Endothelial cell of umbilical vein (primary cell): ENCODE data around the gene SFXN3. TPM values are rescaled to one million over a fixed set of nuclear protein-coding genes. Genes with fewer than 3 reads are reported as not detected.

Experiments
- BruUV-seq: library from RNA; stranded (reverse); fragments of 400-500 nt; replicated peaks from 2 replicates; lab custom pipeline; 2021; lab: Mats Ljungman, UMichigan
- CTCF ChIA-PET: fragments of 300-600, 350-600 bp; sonication (Branson Sonifier 250); formaldehyde crosslinking; loops from one replicate; lab custom pipeline; 2021; ENCODE audit warnings: antibody characterized with exemption, inconsistent platforms; lab: Charles Lee
- POLR2A ChIA-PET: fragments of 300-600, 350-600 bp; sonication (Branson Sonifier 250); formaldehyde crosslinking; loops from one replicate; lab custom pipeline; 2021; ENCODE audit warnings: antibody characterized with exemption, inconsistent platforms; lab: Charles Lee
- DNase-seq: peaks from one replicate; pipeline ENCODE4 v3.0.0-alpha.2; 2011; ENCODE audit warnings: low read depth, low spot score
- FAIRE-seq: peaks from 2 replicates; lab custom pipeline; 2011; peaks lifted over from hg19 to GRCh38; lab: Jason Lieb, UNC
- H2AFZ ChIP-seq: 2 replicates; pipeline ENCODE4 v1.6.0; 2012; ENCODE audit warnings: low read depth, low read length, control low read depth, inconsistent platforms
- H3K27ac ChIP-seq: 2 replicates; pipeline ENCODE4 v1.5.1; 2011; ENCODE audit warnings: low read depth, mild to moderate bottlenecking, control low read depth, low read length, moderate library complexity; ENCODE audit not compliant: insufficient read depth
- H3K27me3 ChIP-seq, 2 experiments: 2 replicates each; pipeline versions ENCODE4 v1.6.0 to v1.6.1; 2011; ENCODE audit warnings: low read length in 2 of 2, mixed read lengths in 1 of 2; ENCODE audit not compliant: control insufficient read depth in 2 of 2, insufficient read depth in 2 of 2
- H3K36me3 ChIP-seq, 2 experiments: 2 replicates in 1 of 2; 3 replicates in 1 of 2; pipeline ENCODE4 v1.5.1; 2011; ENCODE audit warnings: low read length in 2 of 2, mild to moderate bottlenecking in 1 of 2, moderate library complexity in 1 of 2; ENCODE audit not compliant: control insufficient read depth in 2 of 2, insufficient read depth in 2 of 2; ENCODE audit errors: extremely low read depth in 1 of 2
- H3K4me1 ChIP-seq: 3 replicates; pipeline ENCODE4 v1.5.1; 2011; ENCODE audit warnings: mild to moderate bottlenecking, low read length; ENCODE audit not compliant: control insufficient read depth, insufficient read depth; ENCODE audit errors: extremely low read depth
- H3K4me2 ChIP-seq: 2 replicates; pipeline ENCODE4 v1.6.1; 2011; ENCODE audit warnings: low read length, control low read depth, mixed read lengths; ENCODE audit not compliant: insufficient read depth
- H3K4me3 ChIP-seq, 3 experiments: fragments of 200-600 bp in 1 of 3; sonication (generic), shearing (Covaris generic) in 1 of 3; replicated peaks in 1 of 3; 2 replicates each; pipeline ENCODE4 v1.5.1; 2011 to 2016; ENCODE audit warnings: control low read depth in 3 of 3, low read length in 3 of 3, mild to moderate bottlenecking in 2 of 3, inconsistent platforms in 1 of 3, low read depth in 1 of 3, moderate library complexity in 1 of 3; ENCODE audit not compliant: insufficient read depth in 1 of 3
- H3K79me2 ChIP-seq: 2 replicates; pipeline ENCODE4 v1.6.0; 2012; ENCODE audit warnings: low read length, inconsistent platforms; ENCODE audit not compliant: control insufficient read depth, insufficient read depth
- H3K9ac ChIP-seq: replicated peaks from 2 replicates; pipeline ENCODE3; 2011; ENCODE audit warnings: low read length, control low read depth; ENCODE audit not compliant: insufficient read depth; ENCODE audit errors: extremely low read depth
- H3K9me1 ChIP-seq: replicated peaks from 3 replicates; pipeline ENCODE4 v1.6.0; 2011; ENCODE audit warnings: mild to moderate bottlenecking, low read length; ENCODE audit not compliant: control insufficient read depth, insufficient read depth; ENCODE audit errors: extremely low read depth
- H3K9me3 ChIP-seq: replicated peaks from 2 replicates; pipeline ENCODE4 v1.5.1; 2012; ENCODE audit warnings: low read length, inconsistent platforms; ENCODE audit not compliant: control insufficient read depth, insufficient read depth
- H4K20me1 ChIP-seq: replicated peaks from 2 replicates; pipeline ENCODE3; 2011; ENCODE audit warnings: mild to moderate bottlenecking, low read length; ENCODE audit not compliant: control insufficient read depth, insufficient read depth; ENCODE audit errors: extremely low read depth
- EZH2 ChIP-seq: IDR thresholded peaks from 2 replicates; pipeline ENCODE4 v1.6.1; 2012; ENCODE audit warnings: borderline replicate concordance, low read depth, mild to moderate bottlenecking, moderate library complexity, low read length, inconsistent platforms; ENCODE audit not compliant: severe bottlenecking
- FOS ChIP-seq: IDR thresholded peaks from 2 replicates; pipeline ENCODE4 v1.6.1; 2011; ENCODE audit warnings: mild to moderate bottlenecking, low read length, moderate library complexity, borderline replicate concordance; ENCODE audit not compliant: insufficient read depth
- GATA2 ChIP-seq: IDR thresholded peaks from 2 replicates; pipeline ENCODE4 v1.7.0; 2011; ENCODE audit warnings: low read depth, mild to moderate bottlenecking, moderate library complexity, mixed read lengths, low read length; ENCODE audit not compliant: insufficient read length, insufficient read depth
- JUN ChIP-seq: IDR thresholded peaks from 2 replicates; pipeline ENCODE4 v1.6.1; 2011; ENCODE audit warnings: borderline replicate concordance, low read depth; ENCODE audit not compliant: insufficient read length, insufficient read depth
- MYC ChIP-seq: IDR thresholded peaks from one replicate; pipeline ENCODE4 v1.6.1; 2011; ENCODE audit warnings: mild to moderate bottlenecking, low read depth, low read length
- POLR2A ChIP-seq: IDR thresholded peaks from 2 replicates; pipeline ENCODE4 v1.6.1; 2012; ENCODE audit warnings: low read depth, mild to moderate bottlenecking, control low read depth, low read length
- POLR2AphosphoS5 ChIP-seq: IDR thresholded peaks from 2 replicates; pipeline ENCODE4 v1.6.1; 2012; ENCODE audit warnings: low read depth, mild to moderate bottlenecking, control low read depth, low read length, moderate library complexity; ENCODE audit not compliant: insufficient read depth
- dilution Hi-C: fragments of 300-500 bp; cut with MboI; formaldehyde crosslinking; loops from one replicate; pipeline ENCODE4 v1.15.0; 2019; ENCODE audit warnings: low sequenced_read_pairs; ENCODE audit not compliant: extremely low pct_ligation_motif_present
- intact Hi-C: fragments of 100-400 bp; cut with micrococcal nuclease; formaldehyde crosslinking; loops from one replicate; pipeline ENCODE4 v1.10.0; 2022
- polyA plus RNA-seq, 4 experiments: library from polyadenylated mRNA; depleted of rRNA in 3 of 4; stranded (reverse) in 3 of 4; unstranded in 1 of 4; fragments of >200 nt; gene quantifications; 2 replicates each; pipeline versions ENCODE4 v1.2.1 to v1.2.3, GENCODE V29; 2011 to 2012; ENCODE audit warnings: missing spikeins in 1 of 4
- total RNA-seq: library from RNA; stranded (reverse); gene quantifications from 2 replicates; pipeline ENCODE4 v1.2.3, GENCODE V29; 2021
- TF ChIP-seq, protein P1 (sequence below): IDR thresholded peaks from 2 replicates; pipeline ENCODE4 v1.6.1; 2011; ENCODE audit not compliant: insufficient read depth, insufficient read length
- TF ChIP-seq, protein P2 (sequence below), 2 donors: IDR thresholded peaks; 1 replicate in 1 of 2; 2 replicates in 1 of 2; pipeline ENCODE4 v1.5.1; 2011; ENCODE audit warnings: low read length in 2 of 2, mild to moderate bottlenecking in 2 of 2, moderate library complexity in 2 of 2, control low read depth in 1 of 2, inconsistent platforms in 1 of 2, low read depth in 1 of 2; ENCODE audit not compliant: insufficient read depth in 1 of 2; ENCODE audit errors: extremely low read depth in 1 of 2

SFXN3 gene
- total and polyA plus RNA-seq, 2 donors (not counting 3 experiments of a cell fraction or from before 2014, with no cell fraction given), result 83.1 to 117 TPM

- Histone ChIP-seq H3K4me2 (no peak overlapping the region), H3K9me1 (no peaks in the 10 kb centered on the region), H3K36me3 (no peaks in the 10 kb centered on the region), H2AFZ (no peak overlapping the region), H3K27me3 (peaks cover 23 to 30% of the 10 kb centered on the region in 2 experiments), H3K27ac (no peak overlapping the region), H3K9ac (no peak overlapping the region), H3K4me3 (no peak overlapping the region), H3K9me3 (no peaks in the 10 kb centered on the region), H3K4me1 (no peaks in the 10 kb centered on the region), H3K79me2 (no peaks in the 10 kb centered on the region), H4K20me1 (no peaks in the 10 kb centered on the region)
- intact Hi-C loops, result no loop called here
- TF ChIP-seq POLR2A (no peak), JUN (no peak), GATA2 (no peak), EZH2 (no peak), MYC (no peak), POLR2AphosphoS5 (no peak), FOS (no peak)
- TF ChIP-seq, protein P1, sequence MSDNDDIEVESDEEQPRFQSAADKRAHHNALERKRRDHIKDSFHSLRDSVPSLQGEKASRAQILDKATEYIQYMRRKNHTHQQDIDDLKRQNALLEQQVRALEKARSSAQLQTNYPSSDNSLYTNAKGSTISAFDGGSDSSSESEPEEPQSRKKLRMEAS, result no peak
- TF ChIP-seq, protein P2, sequence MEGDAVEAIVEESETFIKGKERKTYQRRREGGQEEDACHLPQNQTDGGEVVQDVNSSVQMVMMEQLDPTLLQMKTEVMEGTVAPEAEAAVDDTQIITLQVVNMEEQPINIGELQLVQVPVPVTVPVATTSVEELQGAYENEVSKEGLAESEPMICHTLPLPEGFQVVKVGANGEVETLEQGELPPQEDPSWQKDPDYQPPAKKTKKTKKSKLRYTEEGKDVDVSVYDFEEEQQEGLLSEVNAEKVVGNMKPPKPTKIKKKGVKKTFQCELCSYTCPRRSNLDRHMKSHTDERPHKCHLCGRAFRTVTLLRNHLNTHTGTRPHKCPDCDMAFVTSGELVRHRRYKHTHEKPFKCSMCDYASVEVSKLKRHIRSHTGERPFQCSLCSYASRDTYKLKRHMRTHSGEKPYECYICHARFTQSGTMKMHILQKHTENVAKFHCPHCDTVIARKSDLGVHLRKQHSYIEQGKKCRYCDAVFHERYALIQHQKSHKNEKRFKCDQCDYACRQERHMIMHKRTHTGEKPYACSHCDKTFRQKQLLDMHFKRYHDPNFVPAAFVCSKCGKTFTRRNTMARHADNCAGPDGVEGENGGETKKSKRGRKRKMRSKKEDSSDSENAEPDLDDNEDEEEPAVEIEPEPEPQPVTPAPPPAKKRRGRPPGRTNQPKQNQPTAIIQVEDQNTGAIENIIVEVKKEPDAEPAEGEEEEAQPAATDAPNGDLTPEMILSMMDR (IDR thresholded peaks at IDR 0.05; ENCODE audit: extremely low read depth in 1 of 2, insufficient read depth in 1 of 2, low read depth in 1 of 2, low read length in 2 of 2), result no peak
- DNase-seq, result no peak
- dilution Hi-C loops, result no loop called here
- ChIA-PET POLR2A (no interaction called here), CTCF (interaction anchor here (1.2 to 6.7 kb wide), 3 partner anchors 11 to 56 kb away, joined by 5 to 52 read pairs (median 7); no protein-coding TSS in a partner anchor)
- no peak for FAIRE-seq
- BruUV-seq, result no TSS peak
Measured at GRCh38 chr10:101085846-101086245, 54.8 kb downstream of the SFXN3 start.
